Activated CD4-positive, alpha-beta T cell treated with anti-CD3 and anti-CD28 coated beads, Interleukin-2, amount 50 U/mL, for 1 hour (primary cell): ENCODE data around the gene KCTD15.
A peak's percentile ranks its signal among the peaks of the same experiment; 100 is the strongest.

ENCODE experiments used
- DNase-seq: peaks from one replicate; pipeline ENCODE4 v3.0.0-alpha.2; 2020

The KCTD15 gene

DNA sequence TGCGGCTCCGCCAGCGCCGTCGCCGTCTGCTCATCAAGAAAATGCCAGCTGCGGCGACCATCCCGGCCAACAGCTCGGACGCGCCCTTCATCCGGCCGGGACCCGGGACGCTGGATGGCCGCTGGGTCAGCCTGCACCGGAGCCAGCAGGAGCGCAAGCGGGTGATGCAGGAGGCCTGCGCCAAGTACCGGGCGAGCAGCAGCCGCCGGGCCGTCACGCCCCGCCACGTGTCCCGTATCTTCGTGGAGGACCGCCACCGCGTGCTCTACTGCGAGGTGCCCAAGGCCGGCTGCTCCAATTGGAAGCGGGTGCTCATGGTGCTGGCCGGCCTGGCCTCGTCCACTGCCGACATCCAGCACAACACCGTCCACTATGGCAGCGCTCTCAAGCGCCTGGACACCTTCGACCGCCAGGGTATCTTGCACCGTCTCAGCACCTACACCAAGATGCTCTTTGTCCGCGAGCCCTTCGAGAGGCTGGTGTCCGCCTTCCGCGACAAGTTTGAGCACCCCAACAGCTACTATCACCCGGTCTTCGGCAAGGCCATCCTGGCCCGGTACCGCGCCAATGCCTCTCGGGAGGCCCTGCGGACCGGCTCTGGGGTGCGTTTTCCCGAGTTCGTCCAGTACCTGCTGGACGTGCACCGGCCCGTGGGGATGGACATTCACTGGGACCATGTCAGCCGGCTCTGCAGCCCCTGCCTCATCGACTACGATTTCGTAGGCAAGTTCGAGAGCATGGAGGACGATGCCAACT, 24.4 kb upstream of the KCTD15 start:
- DNase-seq, result no peak

- no peak for DNase-seq
Measured at GRCh38 chr19:33772858-33773180, 23.9 kb upstream of the KCTD15 start.

DNA sequence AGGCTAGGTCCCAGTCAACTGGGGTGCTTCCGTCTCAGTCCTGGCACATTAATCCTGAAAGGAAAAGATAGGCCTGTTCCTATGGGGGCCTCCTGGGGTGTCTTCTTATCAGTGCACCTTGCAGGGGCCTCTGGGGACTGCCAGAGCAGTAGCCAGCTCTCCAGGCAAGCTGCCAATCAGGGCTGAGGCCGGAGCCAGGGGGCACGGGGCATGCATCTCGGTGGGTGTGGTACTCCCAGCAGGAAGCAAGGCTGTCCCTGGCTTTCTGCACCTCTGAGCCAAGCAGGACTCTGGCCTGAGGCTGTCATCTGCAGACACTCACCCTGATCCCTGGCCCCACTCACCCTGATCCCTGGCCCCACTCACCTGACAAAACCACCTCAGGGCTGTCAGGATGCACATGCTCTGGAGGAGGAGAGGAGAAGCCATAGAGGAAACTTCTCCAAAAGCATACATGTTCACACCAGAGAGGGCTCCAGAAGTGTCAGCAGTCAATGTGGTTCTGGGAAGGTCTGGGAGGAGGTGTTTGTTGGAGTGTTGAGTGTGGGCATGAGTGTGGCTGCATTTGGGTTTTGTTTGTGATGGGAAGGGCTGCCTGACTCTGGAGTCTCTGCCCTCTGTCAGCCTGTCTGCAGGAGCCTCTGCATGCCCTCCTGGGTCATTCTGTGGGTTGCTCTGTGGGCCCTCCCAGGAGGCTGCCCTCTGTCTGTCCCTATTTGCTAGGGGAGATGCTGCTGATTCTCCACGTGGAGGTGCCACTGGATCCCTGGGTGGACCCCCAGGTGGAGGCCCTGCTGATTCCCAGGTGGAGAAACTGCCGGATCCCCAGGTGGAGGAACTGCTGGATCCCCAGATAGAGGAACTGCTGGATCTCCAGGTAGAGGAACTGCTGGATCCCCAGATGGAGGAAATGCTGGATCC, 22.7 kb upstream of the KCTD15 start:
- no peak for DNase-seq

DNA sequence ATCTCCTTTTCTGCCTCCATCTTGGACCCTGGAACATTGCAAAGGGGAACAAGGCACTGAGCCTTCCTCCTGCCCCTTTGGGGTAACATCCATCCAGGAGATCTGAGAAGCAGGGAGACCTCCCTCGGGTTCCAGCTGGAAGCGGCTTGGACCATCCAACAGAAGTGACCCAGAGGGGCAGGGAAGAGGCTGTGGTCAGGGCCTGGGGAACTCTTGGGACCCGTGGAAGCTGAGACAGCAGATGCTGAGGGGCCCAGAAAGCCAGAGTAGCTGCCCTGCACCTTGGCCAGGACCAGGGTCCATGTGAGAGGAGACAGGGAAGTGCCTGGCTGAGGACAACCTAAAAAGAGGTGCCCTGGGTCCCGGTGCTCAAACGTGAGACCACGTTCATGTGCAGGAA, 21.9 kb upstream of the KCTD15 start:
- DNase-seq, result no peak

- no peak for DNase-seq
Measured at GRCh38 chr19:33775731-33776487, 20.8 kb upstream of the KCTD15 start.

GRCh38 chr19:33777351-33777750, 19.3 kb upstream of the KCTD15 start:
- no peak for DNase-seq

GRCh38 chr19:33777753-33778088, 18.9 kb upstream of the KCTD15 start:
- no peak for DNase-seq

DNA sequence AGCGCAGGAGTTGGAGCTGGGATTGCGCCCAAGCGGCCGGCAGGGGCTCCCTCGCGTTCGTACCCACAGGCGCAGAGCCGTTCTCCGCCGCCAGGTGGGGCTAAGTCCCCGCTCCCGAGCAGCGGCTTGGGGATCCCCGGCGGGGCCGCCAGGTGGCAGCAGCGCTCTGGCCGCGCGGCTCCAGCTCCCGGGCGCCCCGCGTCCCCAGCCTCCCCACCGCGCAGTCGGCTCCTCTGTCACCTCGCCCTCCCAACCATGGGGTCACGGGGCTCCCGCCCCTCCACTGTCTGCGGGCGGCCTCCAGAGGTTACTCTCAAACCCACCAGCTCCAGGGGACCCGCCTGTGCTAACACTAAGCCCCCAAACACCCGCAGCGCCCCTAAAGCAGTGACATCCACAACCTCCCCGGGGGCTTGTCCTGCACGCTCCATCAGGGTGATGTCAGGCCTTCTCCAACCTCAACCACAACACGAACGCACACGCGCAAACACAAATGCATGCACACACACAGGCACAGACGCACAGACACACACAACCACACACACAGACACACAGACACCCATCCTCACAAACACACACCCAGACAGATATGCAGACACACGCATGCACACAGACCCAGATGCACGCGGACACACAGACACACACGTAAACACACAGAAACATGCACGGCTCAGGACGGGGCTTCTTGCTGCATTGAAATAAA, 18.4 kb upstream of the KCTD15 start:
- DNase-seq, result peak; percentile 84

DNA sequence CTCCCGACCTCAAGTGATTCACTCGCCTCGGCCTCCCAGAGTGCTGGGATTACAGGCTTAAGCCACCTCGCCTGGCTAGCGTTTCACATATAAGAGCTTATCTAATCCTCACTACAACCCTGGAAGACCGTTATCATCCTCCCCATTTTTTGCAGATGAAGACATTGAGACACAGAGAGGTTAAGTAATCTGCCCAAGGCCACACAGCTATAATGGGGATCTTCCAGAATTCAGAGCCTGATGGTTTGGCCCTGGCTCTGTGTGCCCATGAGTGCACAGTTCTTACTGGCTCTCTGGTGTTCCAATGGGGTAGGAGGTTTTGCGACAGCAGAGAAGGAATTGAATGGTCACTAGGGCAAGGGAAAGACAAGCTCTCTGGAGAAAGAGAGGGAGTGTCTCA, 16.8 kb upstream of the KCTD15 start:
- no peak for DNase-seq

- no peak for DNase-seq
Measured at GRCh38 chr19:33780251-33780650, 16.4 kb upstream of the KCTD15 start.

GRCh38 chr19:33780746-33781145, 15.9 kb upstream of the KCTD15 start:
- no peak for DNase-seq

GRCh38 chr19:33781415-33781935, 15.2 kb upstream of the KCTD15 start:
- DNase-seq, result no peak

GRCh38 chr19:33781996-33782395, 14.7 kb upstream of the KCTD15 start:
- no peak for DNase-seq

DNA sequence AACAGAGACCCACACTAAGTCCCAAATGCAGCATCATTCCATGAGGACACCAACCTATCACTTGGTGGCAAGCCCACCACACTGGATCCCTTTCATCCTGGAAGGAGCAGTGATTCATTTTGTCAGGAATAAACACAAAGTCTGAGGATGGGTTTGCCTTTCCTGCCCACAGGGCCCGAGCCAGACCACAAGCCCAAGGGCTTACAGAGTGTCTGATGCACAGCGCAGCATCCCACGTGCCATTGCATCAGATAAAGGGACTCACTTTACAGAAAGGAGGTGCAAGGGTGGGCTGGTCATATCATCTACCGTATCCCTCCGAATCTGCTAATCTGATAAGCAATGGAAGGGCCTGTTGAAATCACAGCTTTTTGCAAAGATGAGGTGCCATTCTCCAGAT, 12.2 kb upstream of the KCTD15 start:
- no peak for DNase-seq

GRCh38 chr19:33785795-33786194, 10.9 kb upstream of the KCTD15 start:
- DNase-seq, result no peak

- DNase-seq, result no peak
Measured at GRCh38 chr19:33788676-33789075, 8.0 kb upstream of the KCTD15 start.

DNA sequence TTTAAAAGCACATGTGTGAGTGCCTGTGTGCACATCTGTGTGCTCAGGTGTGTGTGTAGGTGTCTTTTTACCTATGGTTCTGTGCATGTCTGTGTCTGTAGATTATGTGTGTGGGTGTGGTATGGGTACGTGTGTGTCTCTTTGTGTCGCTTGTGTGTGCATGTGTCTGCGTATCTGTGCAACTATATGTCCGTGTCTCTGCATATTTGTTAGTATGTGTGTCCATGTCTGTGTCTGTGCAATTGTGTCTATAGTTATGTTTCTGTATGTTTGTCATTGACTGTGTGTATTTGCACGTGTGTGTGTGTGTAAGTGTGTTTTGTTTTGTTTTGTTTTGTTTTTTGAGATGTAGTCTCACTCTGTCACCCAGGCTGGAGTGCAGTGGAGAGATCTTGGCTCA, 7.3 kb upstream of the KCTD15 start:
- no peak for DNase-seq

- no peak for DNase-seq
Measured at GRCh38 chr19:33794683-33795369, 1.8 kb upstream of the KCTD15 start.

DNA sequence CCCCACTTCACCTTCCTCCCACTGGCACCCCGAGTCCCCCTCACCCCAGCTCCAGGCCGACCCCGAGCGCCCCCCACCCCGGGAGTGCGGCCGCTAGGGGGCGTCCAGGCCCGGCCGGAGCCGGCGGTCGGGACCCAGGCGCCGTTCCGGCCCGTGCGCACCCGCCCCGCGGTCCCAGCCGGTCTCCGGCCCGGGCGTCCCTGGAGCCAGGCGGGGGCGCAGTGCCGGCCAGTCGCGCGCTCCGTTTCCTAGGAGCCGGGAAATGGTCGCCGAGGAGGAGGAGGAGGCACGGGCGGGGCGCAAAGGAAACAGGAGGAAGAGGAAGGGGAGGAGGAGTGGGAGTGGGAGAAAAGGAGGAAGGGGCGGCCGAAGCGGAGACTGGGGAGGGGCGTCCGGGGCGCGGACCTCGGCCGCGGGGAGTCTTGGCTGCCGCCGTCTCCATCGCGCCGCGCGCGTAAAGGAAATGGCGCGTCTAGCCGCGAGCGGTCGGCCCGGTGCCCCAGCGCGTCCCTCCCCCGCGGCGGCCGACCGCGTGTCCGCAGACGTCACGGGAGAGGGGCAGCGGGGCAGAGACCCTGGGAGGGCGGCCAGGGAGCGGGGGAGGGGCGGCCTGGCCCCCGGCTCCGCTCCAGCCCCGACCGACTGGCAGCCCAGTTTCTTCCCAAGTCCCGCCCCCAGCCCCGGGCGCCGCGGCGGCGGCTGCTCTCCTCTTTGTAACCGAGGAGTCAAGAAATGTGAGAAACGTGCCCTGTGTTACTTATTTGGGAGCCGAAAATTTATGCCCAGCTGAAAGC, 1.1 kb upstream of the KCTD15 start:
- peak; percentile 30 for DNase-seq

DNA sequence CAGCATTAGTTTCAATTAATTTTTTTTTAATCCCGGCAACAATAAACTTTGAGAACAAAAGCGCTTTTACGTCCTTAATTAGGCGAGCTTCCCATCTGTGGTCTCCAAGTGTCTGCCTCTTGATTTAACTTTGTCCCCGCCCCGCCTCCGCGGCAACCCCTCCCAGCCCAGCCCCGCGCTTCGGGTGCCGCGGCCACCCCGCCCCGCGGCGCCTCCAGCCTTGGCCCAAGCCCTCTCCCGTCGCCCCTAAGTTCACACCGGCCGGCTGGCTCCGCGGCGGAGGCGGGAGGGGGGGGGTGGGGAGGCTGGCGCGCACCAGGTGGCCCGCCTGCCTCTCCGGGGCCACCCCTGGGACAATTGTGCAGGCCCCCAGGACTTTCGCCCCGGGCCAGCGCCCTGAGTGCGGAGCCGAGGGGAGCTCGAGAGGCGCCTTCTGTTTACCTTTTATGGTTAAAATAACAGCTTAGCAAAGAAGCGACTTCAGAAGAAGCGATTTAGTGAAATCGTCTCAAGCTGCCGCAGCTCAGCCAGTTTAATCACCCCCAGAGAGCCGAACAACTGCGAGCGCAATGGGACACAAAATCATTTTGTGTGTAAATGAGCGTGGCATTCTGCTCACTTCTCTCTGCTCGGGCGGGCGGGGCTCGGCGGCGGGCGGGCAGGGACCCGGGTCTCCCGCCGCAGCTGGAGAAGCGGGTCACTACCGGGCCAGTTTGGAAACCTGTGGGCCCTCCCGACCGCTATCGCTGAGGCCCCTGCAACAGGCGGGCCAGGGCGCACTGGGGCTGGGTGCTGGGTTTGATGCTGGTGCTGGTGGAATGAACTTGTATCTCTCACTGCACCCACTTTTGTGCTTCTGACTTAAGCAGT, 1.4 kb downstream of the KCTD15 start:
- DNase-seq, result no peak
